H1 (cell line): ENCODE data around the gene BHLHE23. TPM values are rescaled to one million over a fixed set of nuclear protein-coding genes. Genes with fewer than 3 reads are reported as not detected.
A peak's percentile ranks its signal among the peaks of the same experiment; 100 is the strongest.

Source experiments
- CTCF ChIA-PET: fragments of 300-600 bp; sonication (Branson Sonifier 250); formaldehyde crosslinking; loops from one replicate; lab custom pipeline; 2021; ENCODE audit not compliant: partially characterized antibody; lab: Charles Lee
- POLR2A ChIA-PET: fragments of 300-600 bp; sonication (Branson Sonifier 250); formaldehyde crosslinking; loops from one replicate; lab custom pipeline; 2021; ENCODE audit warnings: inconsistent platforms; ENCODE audit not compliant: partially characterized antibody; lab: Charles Lee
- DNase-seq, 2 experiments: peaks; one replicate each; pipeline versions ENCODE4 v3.0.0 to v3.0.0-alpha.2; 2010 to 2022; ENCODE audit warnings: low spot score in 2 of 2, low read depth in 1 of 2, mixed read lengths in 1 of 2
- FAIRE-seq: peaks from 2 replicates; lab custom pipeline; 2011; peaks lifted over from hg19 to GRCh38; lab: Jason Lieb, UNC
- H2AFZ ChIP-seq: 2 replicates; pipeline ENCODE4 v1.8.1; 2012; ENCODE audit warnings: low read length, inconsistent platforms
- H2AK5ac ChIP-seq: 2 replicates; pipeline ENCODE4 v1.6.1; 2013; ENCODE audit warnings: low read depth, low read length
- H2BK120ac ChIP-seq: replicated peaks from 2 replicates; pipeline ENCODE3; 2013; ENCODE audit warnings: low read depth, low read length, inconsistent platforms
- H2BK12ac ChIP-seq: 2 replicates; pipeline ENCODE4 v1.6.1; 2013; ENCODE audit warnings: low read depth, low read length
- H2BK15ac ChIP-seq: 2 replicates; pipeline ENCODE4 v1.6.1; 2013; ENCODE audit warnings: low read length
- H2BK20ac ChIP-seq: 2 replicates; pipeline ENCODE4 v1.6.1; 2013; ENCODE audit warnings: low read length
- H2BK5ac ChIP-seq: 2 replicates; pipeline ENCODE4 v1.6.1; 2013; ENCODE audit warnings: low read depth, low read length
- H3K14ac ChIP-seq: 2 replicates; pipeline ENCODE4 v1.6.1; 2013; ENCODE audit warnings: inconsistent platforms; ENCODE audit not compliant: insufficient read length
- H3K18ac ChIP-seq: 2 replicates; pipeline ENCODE4 v1.6.1; 2013; ENCODE audit warnings: low read length; ENCODE audit errors: extremely low read depth
- H3K23ac ChIP-seq: 2 replicates; pipeline ENCODE4 v1.6.1; 2013; ENCODE audit warnings: inconsistent platforms; ENCODE audit not compliant: insufficient read length
- H3K23me2 ChIP-seq: 2 replicates; pipeline ENCODE4 v1.6.1; 2013; ENCODE audit warnings: low read depth, low read length
- H3K27ac ChIP-seq: 2 replicates; pipeline ENCODE4 v1.6.1; 2011; ENCODE audit warnings: low read depth, low read length, inconsistent platforms
- H3K27me3 ChIP-seq, 4 experiments: replicated peaks in 1 of 4; 1 replicate in 1 of 4; 2 replicates in 3 of 4; pipeline versions ENCODE4 v1.6.1 to v1.8.1; 2011 to 2013; ENCODE audit warnings: low read length in 3 of 4, mild to moderate bottlenecking in 3 of 4, inconsistent platforms in 2 of 4, mixed read lengths in 2 of 4, moderate library complexity in 1 of 4; ENCODE audit not compliant: control insufficient read depth in 3 of 4, insufficient read depth in 3 of 4; ENCODE audit errors: extremely low read depth in 1 of 4
- H3K36me3 ChIP-seq, 4 experiments: 2 replicates each; pipeline versions ENCODE4 v1.6.1 to v1.8.1; 2011 to 2013; ENCODE audit warnings: mild to moderate bottlenecking in 4 of 4, low read length in 3 of 4, moderate library complexity in 2 of 4, control low read depth in 1 of 4, inconsistent platforms in 1 of 4; ENCODE audit not compliant: insufficient read depth in 4 of 4, control insufficient read depth in 2 of 4
- H3K4ac ChIP-seq: replicated peaks from 2 replicates; pipeline ENCODE3; 2013; ENCODE audit warnings: low read length, low read depth, mixed read lengths, inconsistent platforms; ENCODE audit not compliant: insufficient read length
- H3K4me1 ChIP-seq, 4 experiments: replicated peaks in 1 of 4; 1 replicate in 1 of 4; 2 replicates in 3 of 4; pipeline versions ENCODE4 v1.6.1 to v1.8.1; 2011 to 2013; ENCODE audit warnings: low read length in 3 of 4, inconsistent platforms in 2 of 4, mixed read lengths in 1 of 4; ENCODE audit not compliant: insufficient read depth in 4 of 4, control insufficient read depth in 3 of 4
- H3K4me2 ChIP-seq, 2 experiments: 2 replicates each; pipeline versions ENCODE4 v1.6.1 to v1.8.1; 2011 to 2013; ENCODE audit warnings: low read depth in 2 of 2, low read length in 2 of 2, control low read depth in 1 of 2, inconsistent platforms in 1 of 2, mild to moderate bottlenecking in 1 of 2; ENCODE audit not compliant: insufficient read depth in 1 of 2
- H3K4me3 ChIP-seq, 4 experiments: fragments of 200-600, 300-600 bp in 1 of 4; sonication (generic), shearing (Covaris generic), sonication (Bioruptor Twin) in 1 of 4; 2 replicates each; pipeline versions ENCODE4 v1.5.1 to v1.8.1; 2011 to 2016; ENCODE audit warnings: low read length in 4 of 4, low read depth in 3 of 4, control low read depth in 2 of 4, inconsistent platforms in 2 of 4, mild to moderate bottlenecking in 2 of 4, mixed read lengths in 1 of 4, moderate library complexity in 1 of 4; ENCODE audit not compliant: insufficient read depth in 2 of 4; ENCODE audit errors: extremely low read depth in 1 of 4
- H3K56ac ChIP-seq: replicated peaks from 2 replicates; pipeline ENCODE3; 2013; ENCODE audit warnings: low read depth, mild to moderate bottlenecking, mixed read lengths, low read length, inconsistent platforms; ENCODE audit not compliant: insufficient read length
- H3K79me1 ChIP-seq: 2 replicates; pipeline ENCODE4 v1.6.1; 2013; ENCODE audit warnings: low read depth, low read length, control low read depth
- H3K79me2 ChIP-seq, 2 experiments: 2 replicates each; pipeline versions ENCODE4 v1.6.1 to v1.8.1; 2012 to 2013; ENCODE audit warnings: low read length in 2 of 2, mild to moderate bottlenecking in 2 of 2, inconsistent platforms in 1 of 2; ENCODE audit not compliant: insufficient read depth in 2 of 2, control insufficient read depth in 1 of 2
- H3K9ac ChIP-seq, 4 experiments: replicated peaks in 1 of 4; 1 replicate in 1 of 4; 2 replicates in 3 of 4; pipeline versions ENCODE4 v1.6.1 to v1.8.1; 2011 to 2013; ENCODE audit warnings: low read depth in 3 of 4, low read length in 3 of 4, control low read depth in 2 of 4, mild to moderate bottlenecking in 2 of 4, moderate library complexity in 2 of 4, inconsistent platforms in 1 of 4; ENCODE audit errors: extremely low read depth in 1 of 4
- H3K9me3 ChIP-seq, 2 experiments: 2 replicates each; pipeline versions ENCODE4 v1.6.1 to v1.8.1; 2012 to 2013; ENCODE audit warnings: mild to moderate bottlenecking in 2 of 2, moderate library complexity in 2 of 2, control low read depth in 1 of 2, inconsistent platforms in 1 of 2, low read depth in 1 of 2, low read length in 1 of 2, mixed read lengths in 1 of 2; ENCODE audit not compliant: insufficient read depth in 2 of 2
- H4K20me1 ChIP-seq, 2 experiments: replicated peaks in 1 of 2; 2 replicates each; pipeline versions ENCODE3 to v1.8.1; 2011 to 2013; ENCODE audit warnings: inconsistent platforms in 2 of 2, low read length in 2 of 2, mild to moderate bottlenecking in 1 of 2; ENCODE audit not compliant: insufficient read depth in 2 of 2, control insufficient read depth in 1 of 2
- H4K5ac ChIP-seq: 2 replicates; pipeline ENCODE4 v1.6.1; 2013; ENCODE audit warnings: low read length, low read depth, mixed read lengths, inconsistent platforms; ENCODE audit not compliant: insufficient read length
- H4K8ac ChIP-seq: 2 replicates; pipeline ENCODE4 v1.8.0; 2013; ENCODE audit warnings: mild to moderate bottlenecking, moderate library complexity, low read length, inconsistent platforms; ENCODE audit not compliant: insufficient read depth; ENCODE audit errors: extremely low read depth
- H4K91ac ChIP-seq: replicated peaks from 2 replicates; pipeline ENCODE3; 2013; ENCODE audit warnings: low read length, mixed read lengths, inconsistent platforms; ENCODE audit not compliant: insufficient read length
- CBX8 ChIP-seq: fragments of 300-800, 300-1000 bp; sonication (generic); IDR thresholded peaks from 2 replicates; pipeline ENCODE4 v1.7.1; 2016; ENCODE audit warnings: low read depth, low read length, borderline replicate concordance
- RAD21 ChIP-seq, 2 experiments: IDR thresholded peaks in 1 of 2; conservative IDR thresholded peaks in 1 of 2; 2 replicates each; pipeline ENCODE4 v1.6.1; 2011; ENCODE audit warnings: low read depth in 2 of 2, low read length in 2 of 2, improper control_type of control experiment in 1 of 2, inconsistent platforms in 1 of 2, mild to moderate bottlenecking in 1 of 2, moderate library complexity in 1 of 2
- RNF2 ChIP-seq: fragments of 200-900, 300-1000 bp; sonication (generic); IDR thresholded peaks from 2 replicates; pipeline ENCODE4 v1.7.1; 2016; ENCODE audit warnings: borderline replicate concordance, low read depth, mild to moderate bottlenecking, antibody characterized with exemption, low read length; ENCODE audit not compliant: poor library complexity, severe bottlenecking; ENCODE audit errors: missing control alignments
- WGBS, 2 experiments: shearing (Covaris generic) in 1 of 2; methylation state at CpG; one replicate each; pipeline versions ENCODE4 v1.1.6 to v1.1.7; 2013 to 2015; ENCODE audit warnings: low lambda C conversion rate in 2 of 2, mixed read lengths in 2 of 2, inconsistent platforms in 1 of 2, low coverage in 1 of 2, missing lambda C conversion rate in 1 of 2; ENCODE audit not compliant: insufficient replicate concordance in 2 of 2, insufficient coverage in 1 of 2, insufficient read length in 1 of 2; ENCODE audit errors: extremely low coverage in 1 of 2, missing lambda C conversion rate in 1 of 2; 5-methylcytosine and 5-hydroxymethylcytosine counted together
- polyA plus RNA-seq, 7 experiments: library from polyadenylated mRNA; depleted of rRNA in 3 of 7; stranded (reverse) in 5 of 7; unstranded in 2 of 7; fragments of >200 nt in 5 of 7; fragments of 200-250 nt in 2 of 7; gene quantifications; 1 replicate in 5 of 7; 2 replicates in 1 of 7; 4 replicates in 1 of 7; pipeline versions ENCODE4 v1.2.1 to v1.2.3, GENCODE V29; 2011 to 2013; ENCODE audit warnings: missing spikeins in 2 of 7, mixed read lengths in 2 of 7
- total RNA-seq: library from RNA; stranded (reverse); fragmentation: NEBNext Ultra II Directional; extraction: Animal tissue kit (Norgen Biotek cat#: 25700); gene quantifications from 2 replicates; pipeline ENCODE4 v1.2.1, GENCODE V29; 2021

BHLHE23 gene
- total and polyA plus RNA-seq, 2 of the 8 experiments (the other 6 are each of a cell fraction or from before 2014, with no cell fraction given), result 0.47 TPM; not detected in 1

DNA sequence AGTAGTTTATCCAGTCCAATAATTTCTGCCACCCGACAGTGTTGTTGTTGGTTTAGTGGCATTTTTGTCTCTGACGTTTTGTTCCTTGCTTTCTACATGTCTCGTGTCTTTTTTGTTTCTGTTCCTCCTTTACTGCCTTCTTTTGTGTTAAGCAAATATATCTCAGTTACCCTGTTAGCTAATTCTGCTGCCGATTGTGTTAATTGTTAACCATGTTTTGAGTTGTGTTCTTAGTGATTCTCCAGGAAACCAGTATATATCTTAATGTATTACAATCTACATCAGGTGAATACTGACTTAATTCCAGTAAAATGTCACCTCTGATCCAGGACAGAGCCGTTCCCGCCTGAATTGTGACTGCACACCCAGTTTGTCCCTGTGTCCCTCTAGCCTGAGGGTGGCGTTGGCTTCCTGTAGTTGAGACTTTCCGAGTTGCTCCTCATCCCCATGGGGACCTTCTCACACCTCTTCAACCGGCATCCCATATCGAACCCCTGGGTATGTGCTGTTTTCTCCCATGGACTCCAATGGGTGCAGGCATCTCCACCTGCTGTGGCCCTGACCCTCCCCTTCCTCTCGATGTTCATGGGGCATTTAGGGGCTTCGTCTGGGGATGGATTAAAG lies 35.8 kb upstream of the BHLHE23 start:
- Histone ChIP-seq H2AK5ac (no peak overlapping the region), H2BK5ac (no peak overlapping the region), H3K79me2 (no peaks in the 10 kb centered on the region), H4K8ac (no peak overlapping the region; the same call in 1 of the 2 replicates), H2AFZ (no peak overlapping the region), H3K14ac (no peak overlapping the region), H3K27ac (no peak overlapping the region), H3K4me1 (peaks cover 0 to 2% (median 0%) of the 10 kb centered on the region in 4 experiments; a peak in 2 of 7 replicates), H3K36me3 (no peaks in the 10 kb centered on the region), H3K56ac (no peak overlapping the region), H2BK20ac (no peak overlapping the region), H2BK12ac (0 out of 2 replicates have a peak overlapping the region, but pooled peaks have one; percentile 29), H3K23me2 (no peaks in the 10 kb centered on the region), H3K9me3 (peaks cover 0 to 1% of the 10 kb centered on the region in 2 experiments; a peak in 1 of 4 replicates), H4K91ac (no peak overlapping the region), H3K4me2 (no peak overlapping the region), H3K18ac (no peak overlapping the region), H3K27me3 (no peaks in the 10 kb centered on the region), H2BK15ac (no peak overlapping the region), H3K4me3 (no peak overlapping the region), H4K20me1 (no peaks in the 10 kb centered on the region), H3K4ac (no peak overlapping the region), H3K79me1 (no peaks in the 10 kb centered on the region), H4K5ac (no peak overlapping the region), H3K9ac (no peak overlapping the region), H2BK120ac (no peak overlapping the region), H3K23ac (no peak overlapping the region)
- ChIA-PET CTCF (interaction anchor here (0.8 to 1.1 kb wide), 4 partner anchors 11 to 238 kb away, joined by 3 to 5 read pairs (median 3); no protein-coding TSS in a partner anchor), POLR2A (interaction anchor here (1.2 kb wide), 1 partner anchor 10 kb away, joined by 3 read pairs; no protein-coding TSS in a partner anchor)
- DNase-seq (no peak), FAIRE-seq (no peak)
- WGBS, 2 experiments, result 84% methylated on average over 12 of the region's 12 CpGs; no CpG with 5 or more reads in 1 of the 2 experiments
- TF ChIP-seq RAD21 (IDR thresholded peaks at IDR 0.05 in 1 of 2, conservative IDR thresholded peaks at IDR 0.05 in 1 of 2; ENCODE audit: low read depth in 2 of 2, low read length in 2 of 2), result peak; percentile 5 to 28; a peak in 1 of 4 replicates
- TF ChIP-seq RNF2, result no peak
- no peak for TF ChIP-seq CBX8
